Fibroblast of skin of scalp (primary cell): Measurements from ENCODE around the gene TRIM46.
"Not testable (repeated sequence)": the region's sequence is repeated elsewhere in the genome, so short reads cannot be mapped to it uniquely, and the experiment has no call there.

Experiments used
- DNase-seq: peaks from one replicate; pipeline ENCODE4 v3.0.0-alpha.2; 2013

The TRIM46 gene

GRCh38 chr1:155206891-155207805 is 33.5 kb downstream of the TRIM46 start:
- DNase-seq, result peak; percentile 80

GRCh38 chr1:155207806-155208540 is 34.3 kb downstream of the TRIM46 start, which contains the start of gene THBS3:
Gene THBS3, minus strand, starts transcription at chr1:155207897. Its CDS starts 21 bp downstream, at chr1:155207876.
- peak; percentile 71 for DNase-seq

GRCh38 chr1:155208541-155209311 is 35.1 kb downstream of the TRIM46 start, which contains the start of gene MTX1:
Gene MTX1, plus strand, starts transcription at chr1:155208695. Its CDS starts 110 bp downstream, at chr1:155208805.
- peak; percentile 88 for DNase-seq

GRCh38 chr1:155209312-155209721 is 35.7 kb downstream of the TRIM46 start:
- DNase-seq, result no peak

- DNase-seq, result no peak
These were observed 36.9 kb downstream of the TRIM46 start for GRCh38 chr1:155210314-155211104.

DNA sequence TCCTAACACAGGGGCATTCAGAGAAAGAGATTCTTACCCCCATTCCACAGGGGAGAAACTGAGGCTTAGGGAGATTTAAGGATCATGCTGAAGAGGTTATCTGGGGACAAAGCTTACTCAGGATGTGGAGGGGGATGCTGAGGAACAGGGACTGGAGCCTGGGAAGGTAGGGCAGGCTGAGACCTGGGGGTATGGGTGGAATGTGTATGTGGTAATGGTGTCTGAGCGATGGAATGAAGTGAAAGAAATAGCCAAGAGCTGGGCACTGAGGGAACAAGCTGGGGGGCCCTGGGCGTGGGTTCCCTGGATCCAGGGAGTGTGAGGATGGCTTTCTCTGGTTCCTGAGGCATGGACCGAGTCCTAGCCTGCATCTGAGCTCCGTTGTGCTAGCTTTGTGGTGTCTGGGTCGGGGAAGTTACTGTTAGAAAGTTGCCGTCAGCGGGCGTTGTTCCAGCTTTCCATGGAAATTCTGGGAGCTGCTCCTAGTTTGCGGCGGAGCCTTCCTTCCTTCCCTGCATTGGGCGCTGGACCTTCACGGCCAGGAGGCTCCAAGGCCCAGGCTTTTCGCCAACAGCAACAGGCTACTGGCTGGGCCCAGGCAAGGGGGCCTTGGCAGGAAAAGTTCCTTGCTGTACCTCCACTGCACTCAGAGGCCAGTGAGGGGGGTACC is 37.9 kb downstream of the TRIM46 start:
- DNase-seq, result not testable (repeated sequence)

DNA sequence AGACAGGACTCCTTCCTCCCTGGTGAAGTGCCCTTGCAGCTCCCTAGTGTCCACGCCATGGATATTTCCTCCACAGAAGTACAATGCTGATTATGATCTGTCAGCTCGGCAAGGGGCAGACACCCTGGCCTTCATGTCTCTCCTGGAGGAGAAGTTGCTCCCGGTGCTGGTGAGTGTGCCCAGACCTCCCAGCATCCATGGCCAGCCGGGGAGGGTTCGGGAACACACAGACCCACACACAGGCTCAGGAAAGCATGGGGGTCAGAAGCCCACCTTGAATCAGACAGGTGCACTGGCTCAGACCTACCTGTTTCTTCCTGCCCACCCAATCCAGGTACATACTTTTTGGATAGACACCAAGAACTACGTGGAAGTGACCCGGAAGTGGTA is 38.4 kb downstream of the TRIM46 start:
- not testable (repeated sequence) for DNase-seq

DNA sequence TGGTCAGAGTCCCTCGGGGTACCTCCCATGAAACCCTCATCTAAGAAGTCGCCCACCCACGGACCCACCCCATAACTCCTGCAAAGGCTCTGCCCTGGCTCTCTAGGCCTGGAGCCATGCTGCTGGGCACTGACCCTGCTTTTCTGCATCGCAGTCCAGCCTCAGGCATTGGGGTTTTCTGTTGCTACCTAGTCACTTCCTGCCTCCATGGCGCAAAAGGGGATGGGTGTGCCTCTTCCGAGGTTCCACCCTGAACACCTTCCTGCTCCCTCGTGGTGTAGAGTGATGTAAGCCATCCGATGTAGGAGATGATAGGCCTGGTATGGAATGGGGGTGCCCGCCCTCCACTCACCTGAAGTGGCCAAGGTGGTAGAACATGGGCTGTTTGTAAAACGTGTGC is 41.1 kb downstream of the TRIM46 start:
- DNase-seq, result not testable (repeated sequence)

GRCh38 chr1:155218854-155219591 is 45.4 kb downstream of the TRIM46 start:
- peak; percentile 69 for DNase-seq

DNA sequence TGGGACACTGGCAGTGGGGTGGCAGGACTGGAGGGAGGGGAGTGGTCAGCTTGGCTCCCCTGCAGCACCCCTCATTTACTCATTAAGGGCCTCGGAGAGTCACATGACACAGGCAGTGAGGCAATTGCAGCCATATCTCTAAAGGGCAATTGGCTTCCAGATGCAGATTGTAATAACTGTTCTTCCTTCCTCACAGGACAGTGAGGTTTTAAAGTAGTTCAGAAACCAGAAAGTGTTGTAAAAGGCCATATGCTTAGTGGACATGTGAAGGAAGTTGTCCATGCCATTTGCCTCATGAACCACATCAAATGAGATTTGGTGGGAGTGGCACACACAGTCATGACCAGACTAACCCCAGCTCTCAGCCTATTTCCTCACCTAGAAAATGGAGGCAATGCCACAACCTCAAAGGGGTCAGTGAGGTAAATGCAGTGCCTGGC is 46.0 kb downstream of the TRIM46 start:
- no peak for DNase-seq

GRCh38 chr1:155220211-155220965 is 46.7 kb downstream of the TRIM46 start:
- DNase-seq, result not testable (repeated sequence)

GRCh38 chr1:155223047-155223446 is 49.4 kb downstream of the TRIM46 start:
- DNase-seq, result no peak

DNA sequence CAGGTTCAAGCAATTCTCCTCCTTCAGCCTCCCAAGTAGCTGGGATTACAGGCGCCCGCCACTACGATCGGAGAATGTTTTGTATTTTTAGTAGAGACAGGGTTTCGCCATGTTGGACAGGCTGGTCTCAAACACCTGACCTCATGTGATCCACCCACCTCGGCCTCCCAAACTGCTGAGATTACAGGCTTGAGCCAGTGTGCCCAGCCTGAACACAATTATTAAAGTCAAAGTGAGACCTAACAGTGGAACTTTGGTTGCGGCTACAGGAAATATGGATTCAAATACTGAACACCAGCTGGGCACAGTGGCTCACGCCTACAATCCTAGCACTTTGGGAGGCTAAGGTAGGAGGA is 51.7 kb downstream of the TRIM46 start:
- not testable (repeated sequence) for DNase-seq

- peak; percentile 87 for DNase-seq
These were observed 52.7 kb downstream of the TRIM46 start for GRCh38 chr1:155226188-155226909.

DNA sequence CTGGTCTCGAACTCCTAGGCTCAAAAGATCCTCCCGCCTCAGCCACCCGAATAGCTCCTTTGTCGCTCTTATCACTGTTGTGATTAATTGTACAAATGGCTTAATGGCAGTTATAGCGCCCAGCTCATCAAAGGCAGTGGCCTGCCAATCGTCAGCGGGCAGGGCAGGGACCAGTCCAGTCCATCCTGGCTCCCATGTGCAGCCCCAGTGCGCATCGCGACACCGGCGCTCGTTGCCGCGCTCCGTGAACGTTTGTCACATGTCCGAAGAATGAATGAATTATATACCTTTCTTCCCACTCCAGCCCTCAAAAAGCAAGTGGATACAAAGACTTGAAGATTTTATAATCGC is 53.2 kb downstream of the TRIM46 start:
- peak; percentile 46 for DNase-seq

DNA sequence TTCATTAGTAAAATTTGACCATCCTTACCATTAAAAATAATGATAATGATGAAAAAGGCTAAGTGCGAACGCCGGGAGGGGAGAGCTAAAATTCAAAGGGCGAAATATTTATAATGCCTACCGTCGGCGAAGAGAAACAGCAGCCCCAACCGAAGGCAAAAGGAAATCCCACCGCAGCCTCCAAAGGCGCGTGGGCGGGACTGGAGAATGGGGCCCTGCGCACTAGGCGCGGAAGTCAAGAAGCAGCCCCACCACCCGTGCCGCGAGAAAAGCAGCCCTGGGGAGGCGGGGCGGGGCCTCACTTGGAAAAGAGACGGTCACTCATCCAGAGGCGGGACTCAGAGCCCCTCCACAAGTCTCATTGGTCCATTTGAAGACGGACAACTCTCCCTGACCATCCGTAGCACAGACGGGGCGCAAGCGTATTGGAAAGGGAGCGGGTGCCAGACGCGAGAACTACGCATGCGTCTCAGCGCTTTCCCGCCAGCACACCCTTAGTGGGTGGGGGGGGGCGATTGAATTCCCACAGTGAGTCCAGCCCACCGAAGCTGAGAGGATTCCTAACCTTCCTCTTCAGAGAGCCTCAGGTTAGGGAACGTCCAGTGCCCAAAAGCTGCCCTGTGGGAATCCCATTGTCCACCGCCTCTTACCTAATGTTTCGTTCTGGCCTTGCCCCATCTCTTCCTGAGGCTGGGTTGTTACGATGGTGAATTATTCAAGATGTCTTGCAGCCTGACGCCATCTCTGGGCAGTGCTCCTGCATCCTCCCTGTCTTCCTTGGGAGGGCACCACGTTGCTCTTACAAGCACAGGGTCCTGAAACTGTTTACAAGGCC is 53.8 kb downstream of the TRIM46 start:
- peak; percentile 99 for DNase-seq

DNA sequence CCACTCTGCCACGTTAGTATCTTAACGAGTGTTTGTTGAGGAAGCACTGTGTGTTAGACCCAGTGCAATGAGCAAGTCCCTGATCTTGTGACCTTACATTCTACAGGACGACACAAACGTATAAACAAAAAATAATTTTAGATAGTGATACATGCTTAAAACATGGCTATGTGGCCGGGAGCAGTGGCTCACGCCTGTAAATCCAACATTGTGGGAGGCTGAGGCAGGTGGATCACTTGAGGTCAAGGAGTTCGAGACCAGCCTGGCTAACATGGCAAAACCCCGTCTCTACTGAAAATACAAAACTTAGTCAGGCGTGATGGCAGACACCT is 54.4 kb downstream of the TRIM46 start:
- no peak for DNase-seq

- not testable (repeated sequence) for DNase-seq
These were observed 57.7 kb downstream of the TRIM46 start for GRCh38 chr1:155231302-155231701.
